Measurements from ENCODE around the gene ZFHX3.

ZFHX3 gene

DNA sequence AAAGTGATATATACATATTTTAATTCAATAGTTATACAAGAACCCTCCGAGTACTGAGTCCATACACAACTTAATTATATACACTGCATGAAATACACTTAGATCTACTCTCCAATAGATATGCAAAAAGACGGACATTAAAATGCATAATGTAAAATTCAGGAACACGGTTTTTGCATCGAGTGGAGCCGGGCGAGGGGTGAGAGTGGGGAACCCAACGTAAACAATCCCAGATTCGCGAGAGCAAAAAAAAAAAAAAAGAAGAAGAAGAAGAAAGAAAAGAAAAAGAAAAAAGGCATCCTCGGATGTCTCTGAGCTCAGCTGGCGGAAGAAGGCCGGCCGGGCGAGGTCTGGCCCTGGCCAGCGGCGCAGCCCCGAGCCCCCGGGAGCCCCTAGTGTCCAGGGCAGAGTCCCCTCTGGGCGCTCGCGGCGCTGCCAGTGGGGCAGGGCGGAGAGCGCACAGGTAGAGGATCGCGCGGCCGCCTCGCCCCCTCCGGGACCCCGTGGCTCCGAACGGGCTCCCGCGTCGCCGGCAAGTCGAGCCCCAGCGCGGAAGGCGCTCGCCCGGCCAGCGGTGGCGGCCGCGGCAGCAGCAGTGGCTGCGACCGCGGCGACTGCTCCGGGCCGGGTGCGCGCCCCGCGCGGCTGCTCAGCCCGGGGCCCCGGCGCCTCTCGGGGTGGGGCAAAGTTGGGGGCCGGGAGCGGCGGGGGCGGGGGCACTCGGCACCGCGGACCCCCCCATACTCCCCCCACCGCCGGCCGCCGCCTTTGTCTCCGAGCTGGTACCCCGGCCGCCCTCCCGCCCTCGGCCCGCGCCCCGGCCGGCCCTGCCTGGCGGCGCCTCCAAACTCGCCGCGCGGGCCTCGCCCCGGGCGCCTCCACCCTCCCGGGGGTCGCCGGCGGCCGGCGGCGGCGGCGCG is 9.6 kb upstream of the ZFHX3 start:
- in situ Hi-C loops (cut with MboI; ENCODE audit: low sequenced_read_pairs), result no loop called here

DNA sequence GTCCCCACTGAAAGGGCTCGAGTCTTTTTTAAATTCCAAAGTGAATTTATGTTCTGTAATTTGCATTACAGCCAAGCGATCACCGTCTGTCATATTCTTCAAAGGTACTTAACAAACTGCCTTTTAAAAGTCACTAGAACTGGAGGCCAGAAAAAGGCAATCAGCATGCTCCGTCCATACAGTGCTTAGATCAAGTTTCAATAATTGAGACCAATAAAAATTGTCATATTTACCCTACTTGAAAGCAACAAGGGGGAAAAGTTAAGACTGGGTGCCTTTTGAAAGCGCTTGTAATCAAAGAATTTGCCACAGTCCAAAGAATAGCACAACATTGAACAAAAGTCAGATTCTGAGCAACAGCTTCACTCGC is 9.0 kb upstream of the ZFHX3 start:
- in situ Hi-C loops (cut with MboI; ENCODE audit: low sequenced_read_pairs), result no loop called here

- in situ Hi-C loops (cut with MboI; ENCODE audit: low sequenced_read_pairs), result no loop called here
Observed at GRCh38 chr16:73056448-73056847, 8.5 kb upstream of the ZFHX3 start.

DNA sequence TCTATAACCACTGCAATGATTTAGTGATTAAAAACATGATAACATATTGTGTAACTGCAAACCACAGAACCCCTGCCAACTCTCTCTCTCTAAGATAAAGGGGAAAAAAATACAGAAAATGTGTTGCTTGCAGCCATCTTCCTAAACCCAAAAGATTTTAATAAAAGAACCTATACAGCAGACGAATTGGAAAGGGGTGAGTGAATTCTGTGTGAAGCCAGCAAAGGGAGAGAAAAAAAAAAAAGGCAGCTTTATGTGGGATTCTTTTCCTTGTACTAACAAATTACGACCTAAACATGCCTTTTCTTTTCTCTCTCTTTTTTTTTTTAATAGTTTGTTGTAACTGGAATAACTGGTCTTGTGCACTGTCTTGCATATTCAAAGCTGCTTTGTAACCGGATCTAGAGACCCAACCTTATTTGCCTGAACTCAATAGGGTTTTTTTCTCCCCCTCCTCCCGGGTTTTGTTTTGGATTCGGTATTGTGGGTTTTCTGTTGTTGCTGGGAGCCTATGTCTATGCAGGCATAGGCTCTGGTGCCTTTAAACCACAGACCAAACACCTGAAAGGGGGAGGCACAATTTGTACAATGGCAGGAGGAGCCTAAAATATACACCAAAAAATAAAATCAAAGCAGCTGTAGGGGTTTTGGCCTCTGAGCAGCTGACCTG is 7.0 kb upstream of the ZFHX3 start:
- in situ Hi-C loops (cut with MboI; ENCODE audit: low sequenced_read_pairs), result no loop called here

DNA sequence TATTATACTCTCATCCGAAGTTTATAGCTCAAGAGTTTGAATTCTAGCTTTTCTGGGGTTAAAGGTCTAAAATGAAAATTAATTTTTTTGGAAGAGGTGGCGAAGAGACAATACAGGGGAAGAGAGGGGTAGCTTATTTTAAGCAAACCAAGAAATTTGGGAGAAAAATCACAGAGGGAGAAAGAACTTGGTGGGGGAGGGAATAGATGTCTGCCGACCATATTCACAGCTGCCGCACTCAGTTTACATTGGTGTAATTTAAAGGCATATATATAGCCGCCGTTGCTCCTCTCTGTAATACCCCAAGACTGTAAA is 6.5 kb upstream of the ZFHX3 start:
- in situ Hi-C loops (cut with MboI; ENCODE audit: low sequenced_read_pairs), result no loop called here

- in situ Hi-C loops (cut with MboI; ENCODE audit: low sequenced_read_pairs), result no loop called here
Observed at GRCh38 chr16:73054125-73054484, 6.2 kb upstream of the ZFHX3 start.

GRCh38 chr16:73053364-73054124 is 5.6 kb upstream of the ZFHX3 start:
- in situ Hi-C loops (cut with MboI; ENCODE audit: low sequenced_read_pairs), result no loop called here

DNA sequence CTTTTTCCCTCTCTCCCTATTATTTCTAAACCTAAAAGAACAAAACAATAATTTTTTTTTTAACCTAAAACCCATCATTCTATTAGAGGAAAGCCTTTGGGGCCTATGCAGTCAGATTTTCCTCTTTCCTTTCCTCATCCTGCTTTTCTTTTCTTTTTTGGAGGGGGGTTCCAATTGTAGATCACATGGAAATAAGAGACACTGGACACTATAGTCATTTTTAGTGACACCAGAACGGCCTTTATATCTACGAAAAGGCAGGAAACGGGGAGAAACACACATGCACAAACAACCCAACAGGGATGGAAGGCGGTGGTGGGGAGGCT is 5.1 kb upstream of the ZFHX3 start:
- in situ Hi-C loops (cut with MboI; ENCODE audit: low sequenced_read_pairs), result no loop called here

DNA sequence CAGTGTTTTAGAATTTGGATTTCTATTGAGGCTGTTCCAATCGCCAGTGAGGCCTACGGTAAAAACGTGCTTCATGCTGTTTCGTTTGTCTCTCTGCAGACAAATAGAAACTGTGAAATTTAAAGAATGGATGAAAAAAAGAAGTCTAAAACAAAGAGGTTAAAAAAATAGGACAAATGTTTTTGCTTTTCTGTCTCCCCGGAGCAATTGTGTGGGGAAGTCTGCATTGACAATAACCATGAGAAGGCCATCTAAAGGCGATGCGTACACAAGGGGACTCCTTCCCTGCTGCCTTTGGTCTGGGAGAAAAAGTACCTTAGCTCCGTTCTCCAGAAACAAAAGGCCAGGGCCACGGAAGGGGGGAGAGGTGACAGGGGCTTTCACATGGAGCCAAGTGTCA is 4.6 kb upstream of the ZFHX3 start:
- in situ Hi-C loops (cut with MboI; ENCODE audit: low sequenced_read_pairs), result no loop called here

DNA sequence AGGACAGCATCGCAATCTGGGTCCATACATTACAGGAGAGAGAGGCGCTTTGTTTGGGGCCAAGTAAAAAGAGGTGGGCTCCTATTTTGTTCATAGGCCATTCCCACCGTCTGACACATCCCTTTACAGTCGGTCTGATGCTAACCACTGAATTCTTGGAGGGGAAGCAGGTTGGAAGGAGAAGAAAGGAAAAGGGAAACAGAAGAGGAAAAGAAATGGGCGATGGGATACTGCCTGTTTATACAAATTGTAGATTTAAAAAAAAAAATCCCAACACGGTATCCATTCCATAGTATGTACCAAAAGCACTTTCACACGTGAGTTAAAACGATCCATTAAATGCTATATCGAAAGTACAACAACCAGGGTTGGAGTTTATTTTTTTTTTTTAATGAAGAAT is 4.0 kb upstream of the ZFHX3 start:
- in situ Hi-C loops (cut with MboI; ENCODE audit: low sequenced_read_pairs), result no loop called here

DNA sequence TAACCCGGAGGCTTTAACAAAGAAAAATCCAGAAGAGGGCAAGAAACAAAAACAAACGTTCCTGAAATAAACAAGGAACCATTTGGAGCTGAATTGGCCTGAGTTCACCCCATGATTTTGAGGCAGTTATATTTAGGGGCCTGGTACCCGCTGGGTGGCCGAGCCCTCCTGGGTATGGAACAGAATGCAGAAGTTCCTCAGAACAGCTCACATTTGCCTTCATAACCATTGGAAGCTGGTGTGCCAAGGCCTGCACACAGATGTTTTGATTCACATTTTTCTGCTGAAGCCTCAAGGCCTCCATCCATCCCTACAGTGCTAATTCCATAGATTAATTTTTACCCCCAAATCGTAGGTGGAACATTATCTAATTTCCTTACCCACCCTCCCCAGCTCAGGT is 3.3 kb upstream of the ZFHX3 start:
- in situ Hi-C loops (cut with MboI; ENCODE audit: low sequenced_read_pairs), result no loop called here

- in situ Hi-C loops (cut with MboI; ENCODE audit: low sequenced_read_pairs), result no loop called here
Observed at GRCh38 chr16:73050201-73051099, 2.5 kb upstream of the ZFHX3 start.

DNA sequence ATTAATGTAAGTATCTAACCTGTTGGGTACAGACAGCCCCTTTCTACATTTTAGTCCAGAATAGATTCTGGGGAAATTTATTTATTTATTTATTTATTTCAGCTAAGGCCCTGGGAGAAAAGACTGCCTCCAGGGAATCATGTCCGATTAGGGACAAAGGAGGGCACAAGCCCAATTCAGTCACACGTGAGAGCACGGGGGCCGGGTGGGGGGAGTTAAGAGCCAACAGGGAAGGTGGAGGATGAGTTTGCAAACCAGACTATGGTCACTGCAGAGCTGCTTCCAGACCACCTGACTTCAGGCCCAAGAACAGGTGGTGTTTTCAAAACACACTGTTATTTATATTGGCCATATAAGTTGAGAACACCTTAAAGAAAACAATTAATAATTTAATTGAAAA is 1.6 kb upstream of the ZFHX3 start:
- in situ Hi-C loops (cut with MboI; ENCODE audit: low sequenced_read_pairs), result no loop called here

DNA sequence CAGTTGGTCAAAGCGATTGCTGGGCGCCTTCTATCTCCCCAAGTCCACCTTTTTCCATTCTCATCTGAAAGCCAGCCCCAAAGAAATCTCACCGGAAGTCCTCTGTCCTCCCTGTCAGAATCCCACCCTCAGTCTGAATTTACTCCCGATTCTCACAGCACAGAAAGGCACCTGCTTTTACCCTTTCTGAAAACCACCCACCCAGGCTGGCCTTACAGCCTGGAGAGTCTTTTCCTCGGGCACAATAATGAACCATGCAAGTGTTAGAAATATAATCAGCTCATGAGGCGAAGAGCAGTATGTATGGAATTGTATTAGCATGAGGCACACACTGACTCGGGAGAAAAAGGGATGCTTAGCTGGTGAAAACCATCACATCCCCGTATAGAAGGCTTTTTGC is 1.2 kb upstream of the ZFHX3 start:
- in situ Hi-C loops (cut with MboI; ENCODE audit: low sequenced_read_pairs), result no loop called here

GRCh38 chr16:73048292-73049080 is 558 bp upstream of the ZFHX3 start:
- in situ Hi-C loops (cut with MboI; ENCODE audit: low sequenced_read_pairs), result no loop called here

DNA sequence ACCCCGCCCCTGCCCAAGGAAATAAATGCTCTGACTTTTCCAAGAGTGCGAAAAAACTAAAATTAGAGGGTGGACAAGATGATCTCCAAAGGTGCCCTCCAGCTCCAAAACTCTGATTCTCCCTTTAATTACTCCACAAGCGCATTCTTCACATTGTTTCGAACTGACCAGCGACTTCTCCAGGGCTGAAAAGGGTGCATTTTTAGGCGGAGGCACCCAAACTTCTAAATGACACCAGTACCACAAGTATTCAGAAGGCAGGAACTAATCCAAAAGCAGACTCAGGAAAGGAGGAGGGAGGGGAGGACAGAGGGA is 750 bp downstream of the ZFHX3 start:
- in situ Hi-C loops (cut with MboI; ENCODE audit: low sequenced_read_pairs), result no loop called here

- in situ Hi-C loops (cut with MboI; ENCODE audit: low sequenced_read_pairs), result no loop called here
Observed at GRCh38 chr16:73046849-73047214, 1.1 kb downstream of the ZFHX3 start.

GRCh38 chr16:73046202-73046848 is 1.6 kb downstream of the ZFHX3 start:
- in situ Hi-C loops (cut with MboI; ENCODE audit: low sequenced_read_pairs), result no loop called here

- in situ Hi-C loops (cut with MboI; ENCODE audit: low sequenced_read_pairs), result no loop called here
Observed at GRCh38 chr16:73043828-73044467, 4.0 kb downstream of the ZFHX3 start.

- in situ Hi-C loops (cut with MboI; ENCODE audit: low sequenced_read_pairs), result no loop called here
Observed at GRCh38 chr16:73042807-73043206, 5.1 kb downstream of the ZFHX3 start.

All from HL-60/S4 treated with retinoic acid at 250 ng/mL for 4 days and 3 days (cell line).